NCI-H526 treated with DMSO at 0.1 percent for 48 hours (cell line): ENCODE data around the gene YAE1.

Experiments used
- DNase-seq: peaks from one replicate; lab custom pipeline; 2025; lab: John Stamatoyannopoulos, UW

The YAE1 gene

DNA sequence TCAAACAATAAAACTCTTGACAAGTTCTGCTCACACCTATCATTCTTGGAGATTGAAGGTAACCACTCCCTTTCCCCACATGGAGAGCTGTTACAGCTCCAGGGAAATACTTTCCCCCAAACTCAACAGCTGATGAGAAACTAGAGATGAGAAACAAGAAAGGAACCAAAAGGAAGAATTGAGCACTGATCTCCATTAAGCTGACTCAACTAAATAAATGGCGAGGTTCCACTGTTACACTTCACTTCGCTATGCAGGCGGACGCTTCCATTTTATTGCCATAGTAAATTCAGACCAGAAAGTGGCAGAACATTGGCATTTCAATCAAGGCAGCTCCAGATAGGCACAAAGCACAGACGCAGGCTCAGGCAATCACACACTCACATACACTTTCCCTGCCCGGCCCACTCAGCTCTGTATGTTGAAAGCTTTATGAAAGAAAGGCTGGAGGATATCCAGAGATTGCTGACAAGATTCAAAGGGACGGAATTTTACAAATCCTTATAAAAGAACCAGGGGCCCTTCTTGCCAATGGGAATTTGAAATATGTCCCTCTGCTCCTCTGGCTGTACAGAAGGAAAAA lies 11.5 kb upstream of the YAE1 start:
- no peak for DNase-seq

DNA sequence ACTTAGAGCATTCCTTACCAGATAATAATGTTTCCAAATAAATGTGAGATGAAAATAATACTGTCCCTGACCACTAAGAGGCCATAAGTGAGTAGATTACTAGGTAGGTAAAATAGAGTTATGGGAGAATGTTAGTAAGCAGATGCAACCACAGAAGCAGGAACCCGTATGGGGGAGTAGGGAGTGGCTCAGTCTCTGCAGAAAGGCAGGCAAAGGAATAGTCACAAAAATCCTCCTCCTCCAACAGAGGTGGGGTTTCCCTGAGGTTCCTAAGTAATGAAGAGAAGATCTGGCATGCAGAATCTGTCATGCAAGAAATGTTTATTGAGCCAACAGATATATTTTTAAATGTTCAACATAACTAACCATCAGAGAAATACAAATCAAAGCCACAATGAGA lies 9.0 kb upstream of the YAE1 start:
- no peak for DNase-seq

DNA sequence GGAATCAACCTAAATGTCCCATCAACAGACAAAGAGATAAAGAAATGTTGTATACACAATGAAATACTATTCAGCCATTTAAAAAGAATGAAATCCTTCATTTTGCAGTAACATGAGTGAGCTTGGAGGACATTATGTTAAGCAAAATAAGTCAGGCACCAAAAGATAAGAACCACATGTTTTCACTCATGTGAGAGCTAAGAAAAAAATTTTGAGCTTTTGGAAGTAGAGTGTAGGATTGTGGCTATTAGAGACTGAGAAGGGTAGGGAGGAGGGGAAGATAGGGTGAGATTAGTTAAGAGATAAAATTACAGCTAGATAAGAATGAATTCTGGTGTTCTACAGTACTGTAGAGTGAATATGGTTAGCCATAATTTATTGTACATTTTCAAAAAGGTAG lies 8.3 kb upstream of the YAE1 start:
- DNase-seq = no peak

DNA sequence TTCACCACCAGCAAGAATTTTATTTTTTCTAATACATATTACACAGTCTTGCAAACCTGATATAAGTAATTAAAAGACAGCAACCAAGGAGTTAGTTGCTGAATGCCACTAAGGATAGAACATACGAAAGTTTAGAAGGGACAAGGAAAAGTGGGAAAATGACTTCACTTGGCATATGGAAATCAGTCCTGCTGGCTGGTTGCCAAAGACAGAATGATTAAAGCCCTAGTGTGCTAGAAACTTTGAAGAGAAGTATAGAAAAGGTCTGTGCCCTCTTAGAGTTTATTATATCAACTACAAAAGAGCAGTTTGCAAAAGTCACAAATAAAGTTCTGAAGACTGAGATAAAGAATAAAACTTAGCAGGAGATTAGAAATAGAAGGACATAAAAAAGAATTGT lies 5.8 kb upstream of the YAE1 start:
- no peak for DNase-seq

DNA sequence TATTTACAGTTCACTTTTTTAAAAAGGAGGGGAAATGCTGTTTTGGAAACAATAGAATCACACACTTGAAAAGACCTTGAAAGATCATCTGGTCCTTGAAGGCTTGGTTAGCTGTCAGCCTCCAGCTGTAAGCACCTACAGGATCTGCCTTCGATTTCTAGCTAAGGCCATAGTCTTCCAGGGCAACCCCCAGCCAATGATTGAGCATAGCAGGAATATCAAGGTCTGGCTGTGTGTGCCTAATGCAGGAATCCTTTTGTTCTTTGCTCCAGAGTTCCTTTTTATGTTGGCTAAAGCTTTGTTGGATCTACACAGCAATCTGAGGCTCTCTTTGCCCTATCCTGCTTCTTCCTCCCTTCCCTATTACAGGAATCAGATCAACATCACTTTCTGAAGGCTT lies 5.2 kb upstream of the YAE1 start:
- DNase-seq = no peak

DNA sequence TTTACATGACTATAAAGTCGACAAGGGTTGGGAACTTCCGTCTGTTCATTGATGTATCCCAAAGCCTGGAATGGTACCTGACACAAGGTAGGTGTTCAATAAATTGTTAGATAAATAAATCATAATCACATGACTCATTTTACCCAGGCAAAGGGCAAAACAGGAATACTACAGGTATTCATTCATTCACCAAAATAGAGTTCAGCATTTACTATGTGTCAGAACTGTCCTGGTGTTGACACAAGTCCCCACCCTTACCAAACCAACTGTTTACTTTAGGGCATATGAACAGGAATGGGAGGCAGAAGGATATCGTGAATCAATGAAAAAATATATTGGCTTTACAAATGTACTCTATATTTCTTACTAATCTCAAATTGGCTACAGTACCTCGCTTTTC lies 666 bp upstream of the YAE1 start:
- no peak for DNase-seq

DNA sequence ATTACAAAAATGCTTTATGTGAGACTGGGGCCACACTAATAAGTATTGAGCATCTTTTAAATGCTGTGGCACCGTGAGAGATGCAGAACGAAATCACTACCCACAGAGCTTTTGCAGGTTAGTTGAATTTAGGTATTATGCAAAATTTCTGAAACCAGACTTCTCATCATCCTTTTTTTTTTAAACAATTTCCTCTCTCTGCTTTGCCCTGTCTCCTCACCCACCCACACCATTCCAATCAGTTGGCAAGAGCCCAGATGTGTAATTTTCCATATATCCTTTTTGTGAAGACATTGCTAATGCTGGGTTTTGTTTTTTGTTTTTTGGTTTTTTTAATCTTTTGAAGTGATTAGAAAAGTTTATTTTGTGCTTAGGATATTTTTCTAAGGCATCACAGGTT lies 1.1 kb downstream of the YAE1 start:
- no peak for DNase-seq

DNA sequence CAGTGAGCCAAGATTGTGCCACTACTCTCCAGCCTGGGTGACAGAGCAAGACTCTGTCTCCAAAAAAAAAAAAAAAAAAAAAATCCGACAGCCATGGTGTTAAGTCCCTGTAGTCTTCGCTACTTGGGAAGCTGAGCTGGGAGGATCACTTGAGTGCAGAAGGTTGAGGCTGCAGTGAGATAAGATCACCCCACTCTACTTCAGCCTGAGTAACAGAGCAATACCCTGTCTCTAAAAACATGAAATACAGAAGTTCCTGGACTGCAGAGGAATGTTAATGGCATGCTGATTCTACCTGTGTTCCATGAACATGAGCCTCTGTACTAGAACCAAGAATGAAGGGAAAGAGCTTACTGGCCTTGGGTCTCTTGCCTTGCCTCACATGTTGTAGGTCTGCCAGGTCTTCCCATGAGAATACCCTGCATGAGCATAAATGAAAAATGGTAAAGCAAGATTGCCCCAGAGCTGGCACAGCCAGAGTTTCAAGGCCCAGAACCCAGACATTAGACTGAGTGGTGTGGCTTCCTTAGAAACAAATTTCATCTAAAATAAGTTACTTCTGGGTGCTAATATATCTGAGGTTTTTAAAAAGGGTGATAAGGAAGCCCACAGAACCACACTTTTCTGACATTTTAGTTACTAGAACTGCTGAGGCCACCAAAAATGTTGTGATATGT lies 8.6 kb downstream of the YAE1 start:
- DNase-seq = no peak

DNA sequence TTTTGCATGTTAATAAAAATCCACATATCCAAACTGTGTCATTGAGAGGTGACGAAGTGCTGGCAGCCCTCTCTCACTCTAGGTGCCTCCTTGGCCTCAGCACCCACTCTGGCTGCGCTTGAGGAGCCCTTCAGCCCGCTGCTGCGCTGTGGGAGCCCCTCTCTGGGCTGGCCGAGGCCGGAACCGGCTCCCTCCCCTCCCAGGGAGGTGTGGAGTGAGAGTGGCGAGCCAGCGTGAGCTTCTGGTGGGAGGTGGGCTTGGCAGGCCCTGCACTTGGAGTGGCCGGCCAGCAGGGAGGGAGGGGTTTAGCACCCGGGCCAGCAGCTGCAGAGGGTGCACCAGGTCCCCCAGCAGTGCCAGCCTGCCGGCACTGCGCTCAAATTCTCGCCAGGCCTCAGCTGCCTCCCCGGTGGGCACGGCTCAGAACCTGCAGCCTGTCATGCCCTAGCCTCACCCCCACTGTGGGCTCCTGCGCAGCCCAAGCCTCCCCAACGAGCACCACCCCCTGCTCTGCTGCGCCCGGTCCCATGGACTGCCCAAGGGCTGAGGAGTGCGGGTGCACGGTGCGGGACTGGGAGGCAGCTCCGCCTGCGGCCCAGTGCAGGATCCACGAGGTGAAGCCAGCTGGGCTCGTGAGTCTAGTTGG lies 11.1 kb downstream of the YAE1 start:
- no peak for DNase-seq

DNA sequence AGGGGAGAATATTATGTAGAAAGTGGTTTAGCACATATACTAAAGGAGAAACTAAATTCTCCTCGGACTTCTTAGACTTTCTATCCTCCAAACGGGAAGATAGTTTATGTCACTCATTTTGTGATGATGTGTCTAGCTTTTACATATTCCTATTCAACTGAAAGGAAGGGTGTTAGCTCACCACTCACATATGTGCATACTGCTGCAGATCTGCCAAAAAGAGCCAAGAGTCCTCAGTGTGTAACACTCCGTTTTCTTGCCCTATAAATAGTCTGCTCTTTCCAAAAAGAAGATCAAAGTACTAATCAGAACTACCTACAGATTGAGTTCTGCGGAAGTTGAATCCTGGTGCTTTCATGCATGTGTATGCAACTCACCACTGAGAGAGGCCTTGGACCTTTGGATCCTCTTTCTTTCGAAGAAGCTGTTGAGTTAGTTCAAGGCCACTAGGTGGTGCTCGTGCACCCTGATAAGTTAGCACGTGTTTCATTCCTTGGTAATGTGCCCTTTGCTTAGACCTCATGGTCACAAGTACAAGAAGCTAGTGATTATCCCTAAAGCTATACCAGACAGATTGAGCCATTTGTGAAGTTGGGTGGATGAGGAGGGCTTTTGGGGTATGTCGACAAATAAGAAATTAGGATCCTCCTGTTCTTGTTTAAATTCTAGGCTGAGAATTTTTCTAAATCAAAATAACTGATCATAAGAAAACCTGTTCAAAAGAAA lies 14.1 kb downstream of the YAE1 start:
- DNase-seq = peak; percentile 84

DNA sequence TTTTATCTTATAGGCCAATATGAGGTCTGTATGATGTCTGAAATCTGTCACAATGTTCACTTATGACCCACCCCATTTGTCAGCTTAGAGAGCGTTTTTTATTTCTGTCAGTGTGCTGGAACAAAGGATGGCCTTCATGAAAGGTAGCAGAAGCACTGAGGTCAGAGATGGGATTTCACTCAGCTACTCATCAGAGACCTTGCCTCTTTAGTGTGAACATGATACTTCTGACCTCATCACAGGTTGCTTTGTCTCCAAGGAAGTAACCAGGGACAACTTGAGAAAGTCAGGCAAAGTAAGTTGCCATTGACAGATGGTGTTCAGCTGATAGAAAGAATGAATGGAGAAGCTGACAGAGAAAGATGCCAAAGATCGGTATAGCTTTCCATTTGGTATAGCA lies 16.3 kb downstream of the YAE1 start:
- DNase-seq = no peak

DNA sequence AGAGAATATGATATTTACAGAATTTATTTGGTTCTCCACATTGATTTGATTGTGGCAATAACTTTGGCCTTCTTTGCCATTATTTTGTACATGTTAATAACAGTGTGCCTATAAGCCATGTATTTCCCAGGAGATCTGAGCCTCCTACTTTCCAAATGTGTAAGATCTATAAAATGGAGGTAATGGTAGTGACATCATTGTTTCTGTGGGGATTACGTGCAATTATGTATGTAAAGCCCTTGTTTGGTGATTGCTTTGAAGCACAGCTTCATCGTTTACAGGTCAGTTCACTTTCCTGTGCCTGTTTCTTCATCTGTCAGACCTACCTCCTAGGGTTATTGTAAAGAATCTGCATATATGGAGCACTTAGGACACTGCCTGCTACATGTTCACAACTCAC lies 17.3 kb downstream of the YAE1 start:
- DNase-seq = no peak

DNA sequence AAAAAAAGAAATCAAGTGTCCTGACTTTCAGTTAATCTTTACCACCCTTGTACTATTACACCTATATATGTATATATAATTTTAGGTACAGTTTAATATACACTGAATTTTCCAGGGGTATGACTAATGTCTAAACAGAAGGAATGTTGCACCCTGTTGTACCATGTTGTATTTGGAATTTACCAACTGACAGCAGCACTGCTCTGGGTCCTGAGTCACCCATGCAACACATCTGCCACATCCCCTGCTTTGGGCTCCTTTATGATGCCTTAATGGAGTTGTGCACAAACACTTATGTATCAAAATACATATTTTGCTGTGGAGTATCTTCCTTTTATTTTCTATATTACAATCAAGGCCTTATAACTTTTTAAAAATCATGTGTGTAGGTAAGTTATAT lies 21.2 kb downstream of the YAE1 start:
- no peak for DNase-seq

DNA sequence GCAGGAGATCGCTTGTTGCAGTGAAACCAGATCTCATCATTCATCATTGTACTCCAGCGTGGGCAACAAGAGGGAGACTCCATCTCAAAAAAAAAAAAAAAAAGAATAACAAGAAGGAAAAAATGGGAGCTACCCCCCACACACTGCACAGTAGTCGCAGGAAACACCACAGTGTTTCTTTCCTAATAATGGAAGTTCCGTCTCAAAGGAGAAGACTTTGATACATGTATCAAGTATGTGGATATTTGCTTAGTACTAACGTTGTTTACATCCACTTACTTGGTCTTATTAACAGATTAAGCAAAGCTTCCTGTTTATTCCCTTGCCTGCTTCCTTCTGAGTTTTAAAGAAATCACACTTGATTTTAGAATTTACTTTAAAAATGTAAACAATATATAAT lies 22.2 kb downstream of the YAE1 start:
- no peak for DNase-seq

DNA sequence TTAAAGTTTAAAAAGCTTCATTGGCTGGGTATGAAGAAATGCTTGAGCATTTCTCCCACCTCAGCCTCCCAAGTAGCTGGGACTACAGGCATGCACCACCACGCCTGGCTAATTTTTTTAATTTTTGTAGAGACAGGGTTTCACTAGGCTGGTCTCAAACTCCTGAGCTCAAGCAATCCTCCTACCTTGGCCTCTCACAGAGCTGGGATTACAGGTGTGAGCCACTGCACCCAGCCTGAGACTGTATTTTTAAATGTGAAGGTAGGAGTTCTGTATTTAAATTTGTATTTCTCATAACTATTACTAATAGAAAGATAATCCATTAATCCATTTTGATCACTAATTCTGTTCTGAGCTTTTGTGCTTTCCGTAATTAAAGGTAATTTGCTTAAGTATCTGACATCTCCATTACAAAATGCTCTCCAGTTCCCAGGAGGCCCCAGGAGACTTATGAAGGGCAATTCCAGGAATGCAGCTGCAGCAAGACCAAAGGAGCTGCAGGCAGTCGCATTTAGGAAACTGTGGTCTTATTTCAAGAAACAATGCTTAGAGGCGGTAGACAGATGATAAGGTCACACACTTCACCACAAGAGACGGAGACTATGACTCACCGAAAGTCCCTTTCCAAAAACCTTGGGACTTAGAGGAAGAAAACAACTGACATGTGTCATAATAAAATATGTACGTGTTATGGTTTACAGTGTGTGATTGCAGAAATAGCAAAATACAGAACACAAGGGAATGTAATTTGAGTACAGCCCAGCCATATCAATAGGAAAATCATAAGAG lies 23.3 kb downstream of the YAE1 start:
- DNase-seq = peak; percentile 38

DNA sequence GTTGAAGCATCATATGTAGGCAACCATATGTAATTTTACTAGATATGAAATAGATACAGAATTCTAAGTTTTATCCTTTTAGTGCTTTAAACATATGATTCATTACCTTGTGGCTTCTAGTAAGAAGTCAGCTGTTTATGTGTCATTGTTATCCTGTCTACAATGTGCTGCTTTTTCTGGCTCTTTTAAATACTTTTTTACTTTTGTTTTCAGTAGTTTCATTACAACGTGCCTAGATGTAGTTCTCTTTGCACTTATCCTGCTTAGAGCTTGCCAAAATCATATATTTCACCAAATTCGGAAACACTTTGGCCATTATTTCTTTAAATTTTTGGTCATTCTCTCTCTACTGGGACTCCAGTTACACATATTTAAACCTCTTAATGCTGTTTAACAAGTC lies 26.4 kb downstream of the YAE1 start:
- no peak for DNase-seq

DNA sequence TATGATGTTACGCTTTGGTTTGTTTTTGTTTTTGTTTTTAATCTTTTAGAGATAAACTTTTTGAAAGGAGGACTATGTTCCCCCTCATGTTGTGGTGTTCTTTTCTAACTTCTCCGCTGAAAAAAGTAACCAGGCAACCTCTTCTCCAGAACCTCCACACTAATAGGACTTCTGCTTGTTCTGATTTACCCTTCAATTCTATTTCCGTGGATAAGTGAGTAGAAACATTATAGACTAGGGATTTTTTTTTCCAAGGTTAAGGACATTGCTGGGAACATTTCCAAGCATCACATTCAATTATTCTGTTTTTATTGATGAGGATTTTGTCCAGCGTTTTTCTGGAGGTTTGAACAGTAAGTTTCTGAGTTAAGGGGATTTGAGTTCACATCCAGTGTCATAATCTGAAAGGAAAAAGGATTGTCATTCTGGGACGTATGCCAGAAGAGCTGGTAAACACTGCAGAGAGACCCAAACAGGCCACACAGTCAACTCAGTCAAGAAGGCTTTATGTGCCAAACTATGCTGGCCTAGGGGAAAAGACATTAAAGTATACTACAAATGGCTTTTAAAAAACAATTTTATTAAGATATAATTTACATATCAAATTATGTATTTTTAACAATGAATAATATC lies 28.9 kb downstream of the YAE1 start:
- DNase-seq = no peak

DNA sequence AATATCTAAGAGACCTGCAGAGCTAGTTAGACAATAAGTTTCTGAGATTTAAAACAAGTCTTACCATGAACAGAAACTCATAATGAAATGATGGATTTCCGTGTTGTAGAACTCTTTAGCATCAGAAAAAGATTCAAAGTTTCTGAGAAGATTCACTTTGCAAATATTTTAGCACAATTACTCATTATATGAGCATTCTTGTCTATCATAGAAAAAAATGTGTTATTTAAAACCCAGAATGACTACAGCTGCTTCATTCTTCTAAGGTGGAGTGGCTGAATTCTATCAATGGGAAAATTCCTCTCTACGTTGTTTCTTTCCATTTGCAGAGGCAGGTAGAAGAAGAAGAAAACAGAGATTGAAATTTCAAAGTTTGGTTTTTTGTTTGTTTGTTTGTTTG lies 36.1 kb downstream of the YAE1 start:
- DNase-seq = no peak

DNA sequence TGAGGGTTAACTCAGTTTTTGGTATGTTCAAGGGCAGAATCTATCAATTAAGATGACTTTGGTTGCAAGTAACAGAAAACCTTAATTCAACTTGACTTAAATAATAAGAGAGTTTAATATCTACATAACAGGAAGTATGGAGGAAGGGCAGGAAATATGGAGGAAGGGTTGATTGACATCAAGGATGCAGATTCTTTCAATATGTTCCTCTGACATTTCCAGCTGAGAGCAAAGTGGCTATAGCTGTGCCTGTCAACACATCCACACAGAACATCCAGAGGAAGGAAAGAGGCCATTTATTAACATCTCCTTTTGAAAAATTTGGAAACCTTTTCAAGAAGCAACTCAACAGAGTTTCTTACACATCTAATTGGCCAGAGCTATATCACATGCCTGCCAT lies 37.7 kb downstream of the YAE1 start:
- DNase-seq = no peak

DNA sequence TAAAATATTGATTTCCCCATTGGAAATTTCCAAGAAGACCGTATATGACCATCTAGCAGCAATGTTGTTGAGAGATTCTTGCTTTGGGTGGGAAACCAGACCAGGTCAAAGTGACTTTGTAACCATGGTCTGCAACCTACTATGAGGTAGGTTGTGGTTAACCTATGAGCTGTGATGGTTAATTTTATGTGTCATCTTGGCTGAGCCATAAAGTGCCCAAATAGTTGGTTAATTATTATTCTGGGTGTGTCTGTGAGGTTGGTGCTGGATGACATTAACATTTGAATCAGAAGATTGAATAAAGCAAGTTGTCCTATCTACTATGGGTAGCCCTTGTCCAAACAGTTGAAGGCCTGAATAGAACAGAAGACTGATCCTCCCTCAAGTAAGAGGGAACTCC lies 38.9 kb downstream of the YAE1 start:
- no peak for DNase-seq

DNA sequence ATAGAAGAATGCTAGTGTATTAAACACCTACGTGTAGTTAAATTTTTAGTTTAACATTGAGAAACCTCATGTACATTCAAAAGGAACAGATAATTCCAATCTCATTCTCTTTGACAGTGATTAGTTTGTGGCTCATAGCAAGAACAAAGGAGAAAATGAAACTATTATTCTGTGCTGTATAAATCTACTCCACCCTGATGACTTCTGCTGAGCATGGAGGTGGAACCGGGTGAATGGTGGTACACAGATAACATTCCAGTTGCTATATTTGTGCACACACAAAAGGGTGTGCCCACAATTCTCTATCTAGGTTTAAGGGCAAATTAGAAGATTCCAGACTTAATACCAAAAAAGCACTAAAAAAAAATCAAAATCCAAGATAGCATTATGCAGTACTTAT lies 40.1 kb downstream of the YAE1 start:
- DNase-seq = no peak

DNA sequence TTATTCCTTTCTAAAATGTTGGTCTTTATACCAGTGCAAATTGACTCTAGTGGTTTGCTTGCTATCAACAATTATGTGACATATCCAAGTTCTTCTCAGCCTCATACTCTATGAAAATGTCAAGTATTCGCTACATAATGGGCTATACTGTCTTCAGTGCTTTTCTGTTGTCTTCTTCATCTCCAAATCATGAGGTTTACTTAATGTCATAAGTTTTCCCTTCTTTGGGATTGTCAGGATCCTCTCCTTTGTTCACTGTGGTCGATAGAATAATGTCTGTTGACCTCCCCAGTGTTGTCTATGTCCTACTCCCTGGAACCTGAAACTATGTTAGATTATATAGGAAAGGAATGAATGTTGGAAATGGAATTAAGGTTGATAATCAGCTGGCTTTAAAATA lies 40.7 kb downstream of the YAE1 start:
- DNase-seq = no peak
